GM10266 (cell line): Measurements from ENCODE around the gene SCAPER.

ENCODE experiments used
- DNase-seq: peaks from one replicate; pipeline ENCODE4 v3.0.0; 2012; ENCODE audit errors: extremely low spot score
- TF ChIP-seq, protein P1 (sequence below): IDR thresholded peaks from 2 replicates; pipeline ENCODE4 v1.5.1; 2012; ENCODE audit warnings: mild to moderate bottlenecking, low read depth; ENCODE audit not compliant: control insufficient read depth, insufficient read depth; ENCODE audit errors: missing control alignments

The SCAPER gene

GRCh38 chr15:76483752-76484151, 421.4 kb downstream of the SCAPER start:
- no peak for DNase-seq

DNA sequence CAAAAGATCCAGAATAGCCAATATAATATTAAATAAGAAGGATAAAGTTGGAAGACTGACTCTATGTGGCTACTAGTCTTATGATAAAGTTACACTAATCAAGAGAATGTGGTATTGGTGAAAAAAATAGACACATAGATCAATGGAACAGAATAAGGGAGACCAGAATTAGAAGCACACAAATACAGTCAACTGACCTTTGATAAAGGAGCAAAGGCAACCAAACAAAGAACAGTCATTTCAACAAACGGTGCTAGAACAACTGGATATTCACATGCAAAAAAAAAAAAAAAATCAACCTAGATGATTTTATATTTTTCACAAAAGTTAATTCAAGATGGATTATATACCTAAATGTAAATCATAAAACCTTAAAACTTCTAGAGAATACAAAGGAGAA, 422.1 kb downstream of the SCAPER start:
- TF ChIP-seq, protein P1, sequence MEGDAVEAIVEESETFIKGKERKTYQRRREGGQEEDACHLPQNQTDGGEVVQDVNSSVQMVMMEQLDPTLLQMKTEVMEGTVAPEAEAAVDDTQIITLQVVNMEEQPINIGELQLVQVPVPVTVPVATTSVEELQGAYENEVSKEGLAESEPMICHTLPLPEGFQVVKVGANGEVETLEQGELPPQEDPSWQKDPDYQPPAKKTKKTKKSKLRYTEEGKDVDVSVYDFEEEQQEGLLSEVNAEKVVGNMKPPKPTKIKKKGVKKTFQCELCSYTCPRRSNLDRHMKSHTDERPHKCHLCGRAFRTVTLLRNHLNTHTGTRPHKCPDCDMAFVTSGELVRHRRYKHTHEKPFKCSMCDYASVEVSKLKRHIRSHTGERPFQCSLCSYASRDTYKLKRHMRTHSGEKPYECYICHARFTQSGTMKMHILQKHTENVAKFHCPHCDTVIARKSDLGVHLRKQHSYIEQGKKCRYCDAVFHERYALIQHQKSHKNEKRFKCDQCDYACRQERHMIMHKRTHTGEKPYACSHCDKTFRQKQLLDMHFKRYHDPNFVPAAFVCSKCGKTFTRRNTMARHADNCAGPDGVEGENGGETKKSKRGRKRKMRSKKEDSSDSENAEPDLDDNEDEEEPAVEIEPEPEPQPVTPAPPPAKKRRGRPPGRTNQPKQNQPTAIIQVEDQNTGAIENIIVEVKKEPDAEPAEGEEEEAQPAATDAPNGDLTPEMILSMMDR = no peak
- no peak for DNase-seq

More at GRCh38 chr15:76483752-76484151, 421.4 kb downstream of the SCAPER start:
- TF ChIP-seq, protein P1 = no peak

GRCh38 chr15:76480267-76480666, 424.9 kb downstream of the SCAPER start:
- no peak for DNase-seq
- TF ChIP-seq, protein P1 = no peak

DNA sequence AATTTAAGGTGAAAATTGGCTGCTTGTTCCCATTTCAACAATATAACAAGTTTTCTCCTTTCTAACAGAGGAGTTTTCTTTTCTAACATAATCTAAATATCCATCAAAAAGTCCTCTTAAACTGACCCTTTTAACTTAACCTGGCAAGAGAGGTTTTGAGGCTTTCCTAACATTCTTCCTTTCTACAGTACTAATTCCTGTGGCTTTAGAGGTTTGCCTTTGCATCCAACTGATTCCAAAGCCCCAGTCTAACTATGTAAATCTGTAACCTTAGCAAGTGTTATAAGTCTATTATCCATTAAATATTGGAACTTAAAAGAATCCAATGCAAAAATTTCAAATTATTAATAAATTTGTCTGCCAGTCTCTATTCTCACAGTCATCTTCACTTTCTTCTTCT, 434.4 kb downstream of the SCAPER start:
- DNase-seq = no peak
- TF ChIP-seq, protein P1 = no peak

- DNase-seq = no peak
- TF ChIP-seq, protein P1 = no peak
These were observed 436.4 kb downstream of the SCAPER start for GRCh38 chr15:76468722-76469121.

DNA sequence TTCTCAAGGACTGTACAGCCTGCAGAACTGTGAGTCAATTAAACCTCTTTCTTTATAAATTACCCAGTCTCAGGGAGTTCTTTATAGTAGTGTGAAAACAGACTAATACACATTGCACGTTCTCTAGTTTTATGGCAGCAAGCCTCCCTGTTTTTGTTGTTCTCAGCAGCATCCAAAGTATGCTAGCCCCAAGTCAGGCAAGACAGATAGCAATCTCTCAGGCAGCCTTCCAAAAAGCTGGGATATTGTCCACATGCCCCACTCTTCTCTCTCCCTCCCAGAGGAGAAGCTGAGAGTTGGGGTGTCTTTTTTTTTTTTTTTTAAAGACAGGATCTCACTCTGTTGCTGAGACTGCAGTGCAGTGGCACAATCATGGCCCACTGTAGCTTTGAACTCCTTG, 438.0 kb downstream of the SCAPER start:
- no peak for DNase-seq
- TF ChIP-seq, protein P1 = no peak

- TF ChIP-seq, protein P1 = no peak
- no peak for DNase-seq
These were observed 439.4 kb downstream of the SCAPER start for GRCh38 chr15:76465728-76466127.
